ENCODE measurements around the gene GEMIN4.
A peak's percentile ranks its signal among the peaks of the same experiment; 100 is the strongest.
"Not testable (repeated sequence)": the region's sequence is repeated elsewhere in the genome, so short reads cannot be mapped to it uniquely, and the experiment has no call there.

Gene GEMIN4

DNA sequence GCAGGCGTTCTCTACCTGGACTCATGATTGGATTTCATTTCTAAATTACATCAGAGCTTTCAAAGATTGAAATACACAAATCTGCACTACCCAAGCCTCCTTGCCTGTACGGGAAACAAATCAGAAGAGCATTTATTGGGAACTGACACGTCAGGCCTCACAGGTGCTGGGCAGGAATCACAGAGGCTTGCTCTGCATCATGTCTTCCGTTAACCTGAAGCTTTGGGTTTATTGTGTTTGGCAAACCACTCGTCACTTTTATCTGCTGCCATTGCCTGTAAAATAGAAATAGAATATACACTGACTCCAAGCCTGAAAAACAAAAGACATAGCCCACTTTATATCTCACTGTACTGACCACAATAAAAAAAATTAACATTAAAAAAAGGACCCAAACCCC, 7.9 kb upstream of the GEMIN4 start:
- TF ChIP-seq, protein P1, sequence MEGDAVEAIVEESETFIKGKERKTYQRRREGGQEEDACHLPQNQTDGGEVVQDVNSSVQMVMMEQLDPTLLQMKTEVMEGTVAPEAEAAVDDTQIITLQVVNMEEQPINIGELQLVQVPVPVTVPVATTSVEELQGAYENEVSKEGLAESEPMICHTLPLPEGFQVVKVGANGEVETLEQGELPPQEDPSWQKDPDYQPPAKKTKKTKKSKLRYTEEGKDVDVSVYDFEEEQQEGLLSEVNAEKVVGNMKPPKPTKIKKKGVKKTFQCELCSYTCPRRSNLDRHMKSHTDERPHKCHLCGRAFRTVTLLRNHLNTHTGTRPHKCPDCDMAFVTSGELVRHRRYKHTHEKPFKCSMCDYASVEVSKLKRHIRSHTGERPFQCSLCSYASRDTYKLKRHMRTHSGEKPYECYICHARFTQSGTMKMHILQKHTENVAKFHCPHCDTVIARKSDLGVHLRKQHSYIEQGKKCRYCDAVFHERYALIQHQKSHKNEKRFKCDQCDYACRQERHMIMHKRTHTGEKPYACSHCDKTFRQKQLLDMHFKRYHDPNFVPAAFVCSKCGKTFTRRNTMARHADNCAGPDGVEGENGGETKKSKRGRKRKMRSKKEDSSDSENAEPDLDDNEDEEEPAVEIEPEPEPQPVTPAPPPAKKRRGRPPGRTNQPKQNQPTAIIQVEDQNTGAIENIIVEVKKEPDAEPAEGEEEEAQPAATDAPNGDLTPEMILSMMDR (conservative IDR thresholded peaks at IDR 0.05; ENCODE audit: low read depth), result no peak
- POLR2A ChIA-PET (ENCODE audit: low non-redundant PET), result no interaction called here
- DNase-seq (ENCODE audit: low spot score), result no peak
- H3K27ac ChIP-seq, result no peak overlapping the region
- CTCF ChIA-PET, result interaction anchor here (0.6 kb wide), 1 partner anchor 1623 kb away, joined by 3 read pairs; no protein-coding TSS in a partner anchor

DNA sequence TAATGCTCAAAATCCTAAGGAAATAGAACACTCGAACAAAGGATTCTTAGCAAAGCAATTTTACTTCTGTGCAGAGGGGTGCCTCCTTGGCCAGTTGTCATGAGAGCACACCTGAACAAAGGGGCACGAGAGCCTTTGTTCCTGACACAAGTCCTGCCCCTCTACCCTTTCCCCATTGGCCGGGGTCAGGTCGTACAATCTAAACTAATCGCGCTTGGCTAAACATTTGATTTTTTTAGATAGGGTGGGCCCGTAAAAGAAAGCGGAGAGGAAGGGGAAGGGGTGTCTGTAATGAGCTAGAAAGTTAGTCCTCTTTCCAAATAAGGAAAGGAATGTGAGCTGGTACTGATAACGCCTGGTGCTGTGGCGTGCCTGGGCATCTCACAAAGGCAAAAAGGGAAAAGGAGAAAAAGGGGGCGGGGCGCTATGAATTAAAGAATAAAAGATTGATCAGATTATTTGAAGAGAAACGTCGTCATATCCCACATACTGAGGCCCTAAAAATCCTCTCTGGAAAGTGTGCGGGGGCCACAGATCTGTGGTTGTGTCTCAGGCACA, 4.0 kb upstream of the GEMIN4 start:
- CTCF ChIA-PET; POLR2A ChIA-PET (ENCODE audit: low non-redundant PET); DNase-seq (ENCODE audit: low spot score); H3K27ac ChIP-seq: not testable (repeated sequence)

DNA sequence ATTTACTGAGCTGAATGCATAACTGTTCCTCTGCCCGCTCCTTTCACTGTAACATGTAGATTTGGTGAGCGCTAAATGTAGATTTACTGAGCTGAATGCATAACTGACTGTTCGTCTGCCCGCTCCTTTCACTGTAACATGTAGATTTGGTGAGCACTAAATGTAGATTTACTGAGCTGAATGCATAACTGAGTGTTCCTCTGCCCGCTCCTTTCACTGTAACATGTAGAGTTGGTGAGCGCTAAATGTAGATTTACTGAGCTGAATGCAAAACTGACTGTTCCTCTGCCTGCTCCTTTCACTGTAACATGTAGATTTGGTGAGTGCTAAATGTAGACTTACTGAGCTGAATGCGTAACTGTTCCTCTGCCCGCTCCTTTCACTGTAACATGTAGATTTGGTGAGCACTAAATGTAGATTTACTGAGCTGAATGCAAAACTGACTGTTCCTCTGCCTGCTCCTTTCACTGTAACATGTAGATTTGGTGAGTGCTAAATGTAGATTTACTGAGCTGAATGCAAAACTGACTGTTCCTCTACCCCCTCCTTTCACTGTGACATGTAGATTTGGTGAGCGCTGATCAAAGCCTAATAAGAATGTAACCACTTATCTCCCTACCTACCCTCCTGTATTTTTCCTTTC, 3.4 kb upstream of the GEMIN4 start:
- CTCF ChIA-PET, result interaction anchor here (0.6 kb wide), 1 partner anchor 343 kb away, joined by 3 read pairs; no protein-coding TSS in a partner anchor
- DNase-seq (ENCODE audit: low spot score); POLR2A ChIA-PET (ENCODE audit: low non-redundant PET); H3K27ac ChIP-seq: not testable (repeated sequence)

DNA sequence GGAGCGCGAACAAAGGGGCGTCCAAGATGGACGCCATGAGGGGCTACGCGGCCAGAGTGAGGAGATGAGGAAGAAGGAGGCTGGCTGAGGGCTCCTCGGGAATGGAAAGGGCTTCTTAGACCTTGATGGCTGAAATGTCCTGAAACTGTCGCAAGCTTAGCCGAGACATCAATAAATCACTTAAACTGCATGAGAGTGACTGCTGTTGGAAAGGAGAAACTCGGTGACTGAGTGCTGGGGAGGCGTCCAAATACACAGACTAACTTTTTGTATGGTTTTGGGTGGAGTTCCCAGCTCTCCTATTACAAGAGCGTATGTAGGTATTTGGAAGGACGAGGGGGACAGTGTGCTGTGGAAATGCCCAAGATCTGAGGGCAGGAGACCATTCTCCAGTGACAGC, 1.4 kb upstream of the GEMIN4 start:
- ChIA-PET POLR2A (ENCODE audit: low non-redundant PET) (no interaction called here), CTCF (interaction anchor here (1.1 kb wide), 1 partner anchor 10 kb away, joined by 3 read pairs; no protein-coding TSS in a partner anchor)
- DNase-seq (ENCODE audit: low spot score), result no peak
- H3K27ac ChIP-seq, result no peak overlapping the region; the same call in 1 of the 2 replicates
- TF ChIP-seq, protein P1 (conservative IDR thresholded peaks at IDR 0.05; ENCODE audit: low read depth), result no peak

DNA sequence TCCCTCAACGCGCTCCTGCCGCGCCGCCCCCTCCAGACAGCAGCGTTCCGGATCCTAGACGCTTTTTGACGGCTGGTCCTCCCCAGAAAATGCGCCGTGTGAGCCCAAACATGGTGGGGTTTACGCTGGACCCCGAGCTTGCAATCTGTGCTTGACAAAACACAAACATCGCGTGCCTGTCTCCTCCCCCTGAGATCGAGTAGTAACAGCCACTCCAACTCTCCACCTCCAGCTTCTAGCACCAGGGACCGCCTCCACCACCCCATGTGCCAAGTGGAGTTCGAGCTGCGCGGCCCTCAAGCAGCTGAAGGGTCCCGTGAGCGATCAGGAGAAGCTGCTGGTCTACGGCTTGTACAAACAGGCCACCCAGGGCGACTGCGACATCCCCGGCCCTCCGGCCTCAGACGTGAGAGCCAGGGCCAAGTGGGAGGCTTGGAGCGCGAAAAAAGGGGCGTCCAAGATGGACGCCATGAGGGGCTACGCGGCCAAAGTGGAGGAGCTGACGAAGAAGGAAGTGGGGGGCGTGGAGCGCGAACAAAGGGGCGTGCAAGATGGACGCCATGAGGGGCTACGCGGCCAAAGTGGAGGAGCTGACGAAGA, 656 bp upstream of the GEMIN4 start:
- ChIA-PET POLR2A (ENCODE audit: low non-redundant PET) (interaction anchor here (0.6 kb wide), 2 partner anchors 36 to 177 kb away, joined by 5 to 6 read pairs; no protein-coding TSS in a partner anchor), CTCF (interaction anchor here (0.6 to 1.1 kb wide), 9 partner anchors 9 to 365 kb away, joined by 3 to 6 read pairs (median 3); partner anchors contain the start of gene TIMM22)
- peak overlapping the region; percentile 80 for H3K27ac ChIP-seq
- TF ChIP-seq, protein P1 (conservative IDR thresholded peaks at IDR 0.05; ENCODE audit: low read depth), result no peak
- DNase-seq (ENCODE audit: low spot score), result no peak

DNA sequence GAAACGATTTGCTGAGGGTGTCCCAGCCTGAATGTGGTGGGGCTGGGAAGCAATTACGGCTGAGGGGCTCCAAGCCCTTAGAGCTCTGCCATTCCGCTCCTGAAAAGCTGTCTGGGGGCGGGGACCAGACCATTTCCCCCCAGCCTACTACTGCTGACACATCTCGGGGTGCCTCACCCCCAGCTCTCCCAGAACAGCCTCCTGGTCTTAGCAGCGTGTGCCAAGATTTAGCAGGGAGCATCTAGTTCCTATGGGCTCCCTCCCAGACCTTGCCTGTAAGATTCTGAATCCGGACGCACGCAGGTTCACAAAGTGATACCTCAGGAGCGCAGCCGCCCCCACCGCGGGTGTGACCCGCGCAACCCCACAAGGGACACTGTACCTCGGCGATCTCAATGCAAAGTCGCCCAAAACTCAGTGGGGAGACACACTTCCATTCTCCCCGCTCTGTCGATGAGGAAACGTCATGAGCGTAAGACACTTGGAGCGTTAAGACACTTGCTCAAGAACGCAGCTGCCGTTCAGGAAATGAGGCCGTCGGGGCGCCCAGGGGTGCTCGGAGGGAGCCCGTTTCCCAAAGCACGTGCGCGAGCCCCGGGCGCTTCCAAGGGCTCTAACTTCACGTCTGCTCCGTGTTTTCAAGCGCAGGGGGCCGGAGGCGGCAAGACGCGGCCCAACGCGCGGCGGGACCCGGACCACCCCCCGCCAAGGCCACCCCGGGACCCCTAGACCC, 629 bp downstream of the GEMIN4 start:
- H3K27ac ChIP-seq, result peak overlapping the region; percentile 80
- peak; percentile 59 for DNase-seq (ENCODE audit: low spot score)
- POLR2A ChIA-PET (ENCODE audit: low non-redundant PET), result no interaction called here
- TF ChIP-seq, protein P1 (conservative IDR thresholded peaks at IDR 0.05; ENCODE audit: low read depth), result no peak
- CTCF ChIA-PET, result no interaction called here

DNA sequence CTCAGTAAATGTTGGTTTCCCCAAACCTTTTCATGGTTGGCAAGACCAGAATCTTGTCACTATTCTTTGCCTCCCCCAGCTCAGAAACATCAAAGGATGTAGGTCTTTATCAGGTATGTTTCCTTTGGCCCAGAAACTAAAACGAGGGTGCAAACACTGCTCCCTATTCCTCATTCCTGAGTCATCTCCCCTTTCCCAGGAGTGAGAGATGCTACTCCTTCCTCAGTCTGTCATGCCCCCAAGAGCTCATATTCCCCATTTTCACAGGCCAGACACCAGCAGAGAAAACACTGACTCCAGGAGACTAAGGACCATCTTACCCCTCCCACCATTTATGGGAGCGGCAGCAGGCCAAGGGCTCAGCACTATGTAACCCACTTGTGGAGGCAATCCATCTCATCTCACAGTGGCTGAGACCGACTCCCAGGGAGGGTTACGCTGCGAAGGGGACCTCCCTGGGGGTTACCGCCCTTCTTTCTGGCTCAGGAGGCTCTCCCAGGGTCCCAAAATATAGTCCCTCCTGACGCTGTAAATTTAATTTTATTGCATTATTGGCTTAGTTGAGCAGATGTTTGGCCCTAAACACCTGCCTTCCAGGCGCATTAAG, 1.5 kb downstream of the GEMIN4 start:
- ChIA-PET POLR2A (ENCODE audit: low non-redundant PET) (no interaction called here), CTCF (no interaction called here)
- H3K27ac ChIP-seq, result peak overlapping the region; percentile 80
- TF ChIP-seq, protein P1 (conservative IDR thresholded peaks at IDR 0.05; ENCODE audit: low read depth), result no peak
- no peak for DNase-seq (ENCODE audit: low spot score)

DNA sequence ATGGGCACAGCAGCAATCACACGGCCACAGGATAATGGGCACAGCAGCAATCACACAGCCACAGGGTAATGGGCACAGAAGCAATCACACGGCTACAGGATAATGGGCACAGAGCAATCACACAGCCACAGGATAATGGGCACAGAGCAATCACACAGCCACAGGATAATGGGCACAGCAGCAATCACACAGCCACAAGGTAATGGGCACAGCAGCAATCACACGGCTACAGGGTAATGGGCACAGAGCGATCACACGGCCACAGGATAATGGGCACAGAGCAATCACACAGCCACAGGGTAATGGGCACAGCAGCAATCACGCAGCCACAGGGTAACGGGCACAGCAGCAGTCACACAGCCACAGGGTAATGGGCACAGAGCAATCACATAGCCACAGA, 2.7 kb downstream of the GEMIN4 start:
- DNase-seq (ENCODE audit: low spot score); H3K27ac ChIP-seq; POLR2A ChIA-PET (ENCODE audit: low non-redundant PET): not testable (repeated sequence)
- CTCF ChIA-PET, result interaction anchor here (0.7 kb wide), 1 partner anchor 56 kb away, joined by 4 read pairs; no protein-coding TSS in a partner anchor

DNA sequence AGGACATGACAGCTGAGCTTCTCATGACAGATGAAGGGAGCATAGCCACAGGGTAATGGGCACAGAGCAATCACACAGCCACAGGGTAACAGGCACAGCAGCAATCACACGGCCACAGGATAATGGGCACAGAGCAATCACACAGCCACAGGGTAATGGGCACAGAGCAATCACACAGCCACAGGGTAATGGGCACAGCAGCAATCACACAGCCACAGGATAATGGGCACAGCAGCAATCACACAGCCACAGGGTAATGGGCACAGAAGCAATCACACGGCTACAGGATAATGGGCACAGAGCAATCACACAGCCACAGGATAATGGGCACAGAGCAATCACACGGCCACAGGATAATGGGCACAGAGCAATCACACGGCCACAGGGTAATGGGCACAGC, 3.5 kb downstream of the GEMIN4 start:
- DNase-seq (ENCODE audit: low spot score); H3K27ac ChIP-seq; POLR2A ChIA-PET (ENCODE audit: low non-redundant PET); CTCF ChIA-PET: not testable (repeated sequence)
